ENCODE data around the gene KCNJ10. TPM values are rescaled to one million over a fixed set of nuclear protein-coding genes. Genes with fewer than 3 reads are reported as not detected.

The KCNJ10 gene
- total RNA-seq, 2 experiments from 2014 or later, result 0.29 TPM; not detected in 1

DNA sequence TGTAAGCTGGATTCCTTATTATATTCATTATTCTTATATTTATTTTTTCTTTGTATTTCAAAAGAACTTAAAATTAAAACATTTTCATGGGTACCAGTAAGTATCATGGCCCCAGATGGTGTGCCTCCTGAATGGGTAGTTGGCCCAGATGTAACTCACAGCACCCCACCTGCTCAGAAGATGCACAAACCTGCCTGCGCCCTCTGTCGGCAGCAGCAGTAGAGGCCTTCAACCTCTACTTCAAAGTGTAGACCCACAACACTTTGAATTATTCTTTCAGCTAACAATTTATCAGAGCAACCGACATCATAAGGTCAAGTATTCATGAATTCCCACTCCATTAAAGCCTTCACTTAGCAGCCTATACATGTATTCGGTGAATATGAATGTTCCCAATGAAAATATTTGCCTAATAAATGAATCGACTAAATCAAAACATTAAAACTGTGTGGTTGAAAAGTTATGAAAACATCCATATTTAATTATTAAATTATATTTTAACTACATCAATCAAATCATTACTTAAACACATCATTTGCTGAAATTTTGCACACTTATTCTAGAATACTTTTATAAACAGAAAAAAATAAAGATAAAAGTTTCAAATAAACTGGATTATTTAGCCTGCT lies 63.5 kb downstream of the KCNJ10 start:
- POLR2A ChIA-PET, result interaction anchor here (0.6 to 1.1 kb wide), 3 partner anchors 12 to 118 kb away, joined by 3 to 5 read pairs (median 3); no protein-coding TSS in a partner anchor
- Histone ChIP-seq H3K4me1 (ENCODE audit: insufficient read depth, low read length, poor library complexity, severe bottlenecking) (no peaks in the 10 kb centered on the region), H3K9me2 (ENCODE audit: insufficient read depth, low read length) (no peaks in the 10 kb centered on the region), H4K20me1 (ENCODE audit: insufficient read depth, low read length) (no peaks in the 10 kb centered on the region), H3K36me3 (ENCODE audit: insufficient read depth, low read length) (no peaks in the 10 kb centered on the region), H3K4me2 (ENCODE audit: low read length) (no peak overlapping the region), H3K9me3 (ENCODE audit: low read length) (no peaks in the 10 kb centered on the region), H2AFZ (ENCODE audit: low read length) (no peak overlapping the region), H3K79me2 (ENCODE audit: insufficient read depth, low read depth, low read length) (no peaks in the 10 kb centered on the region), H3K4me3 (ENCODE audit: low read depth, low read length, poor library complexity, severe bottlenecking) (no peak overlapping the region), H3K27ac (ENCODE audit: low read depth, low read length, poor library complexity, severe bottlenecking) (no peak overlapping the region)
- CTCF ChIA-PET (ENCODE audit: unreplicated experiment), result interaction anchor here (1.0 to 1.5 kb wide), 2 partner anchors 62 to 114 kb away, joined by 3 to 11 read pairs; no protein-coding TSS in a partner anchor
- TF ChIP-seq EZH2phosphoT487 (IDR thresholded peaks at IDR 0.05; ENCODE audit: borderline replicate concordance, low read depth, low read length), result no peak
- TF ChIP-seq, protein P1, sequence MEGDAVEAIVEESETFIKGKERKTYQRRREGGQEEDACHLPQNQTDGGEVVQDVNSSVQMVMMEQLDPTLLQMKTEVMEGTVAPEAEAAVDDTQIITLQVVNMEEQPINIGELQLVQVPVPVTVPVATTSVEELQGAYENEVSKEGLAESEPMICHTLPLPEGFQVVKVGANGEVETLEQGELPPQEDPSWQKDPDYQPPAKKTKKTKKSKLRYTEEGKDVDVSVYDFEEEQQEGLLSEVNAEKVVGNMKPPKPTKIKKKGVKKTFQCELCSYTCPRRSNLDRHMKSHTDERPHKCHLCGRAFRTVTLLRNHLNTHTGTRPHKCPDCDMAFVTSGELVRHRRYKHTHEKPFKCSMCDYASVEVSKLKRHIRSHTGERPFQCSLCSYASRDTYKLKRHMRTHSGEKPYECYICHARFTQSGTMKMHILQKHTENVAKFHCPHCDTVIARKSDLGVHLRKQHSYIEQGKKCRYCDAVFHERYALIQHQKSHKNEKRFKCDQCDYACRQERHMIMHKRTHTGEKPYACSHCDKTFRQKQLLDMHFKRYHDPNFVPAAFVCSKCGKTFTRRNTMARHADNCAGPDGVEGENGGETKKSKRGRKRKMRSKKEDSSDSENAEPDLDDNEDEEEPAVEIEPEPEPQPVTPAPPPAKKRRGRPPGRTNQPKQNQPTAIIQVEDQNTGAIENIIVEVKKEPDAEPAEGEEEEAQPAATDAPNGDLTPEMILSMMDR (conservative IDR thresholded peaks at IDR 0.05; ENCODE audit: low read length), result peak; percentile 97
- peak; percentile 80 for DNase-seq (ENCODE audit: low spot score)
- intact Hi-C loops (cut with micrococcal nuclease; ENCODE audit: unreplicated experiment), result loop anchor here (1.0 to 2.0 kb wide), 2 partner anchors 116 to 226 kb away; partner anchors contain the start of gene DUSP23
- BruUV-seq (replicated peaks), result no TSS peak

DNA sequence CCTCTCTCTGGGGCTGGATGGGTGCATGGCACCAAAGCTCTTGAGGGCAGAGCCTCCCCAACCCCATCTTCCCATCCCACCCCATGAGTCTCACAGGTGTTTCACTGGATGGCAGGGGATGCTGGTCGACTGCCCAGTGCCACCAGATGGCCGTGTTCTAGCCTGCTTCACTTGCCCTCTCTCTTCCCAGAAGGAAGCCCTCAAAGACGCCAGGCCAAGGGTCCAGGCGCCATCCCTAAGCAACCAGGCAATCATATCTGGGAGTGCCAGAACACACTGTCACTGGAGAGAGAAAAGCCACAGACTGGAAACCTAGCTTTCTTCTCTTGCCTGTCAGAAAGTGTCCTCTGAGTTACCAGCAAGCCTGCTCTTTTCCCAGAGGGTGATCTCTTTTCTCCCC lies 64.9 kb downstream of the KCNJ10 start:
- Histone ChIP-seq H3K9me2 (ENCODE audit: insufficient read depth, low read length) (no peaks in the 10 kb centered on the region), H3K4me2 (ENCODE audit: low read length) (no peak overlapping the region), H3K4me3 (ENCODE audit: low read depth, low read length, poor library complexity, severe bottlenecking) (no peak overlapping the region), H3K36me3 (ENCODE audit: insufficient read depth, low read length) (no peaks in the 10 kb centered on the region), H4K20me1 (ENCODE audit: insufficient read depth, low read length) (no peaks in the 10 kb centered on the region), H2AFZ (ENCODE audit: low read length) (no peak overlapping the region), H3K79me2 (ENCODE audit: insufficient read depth, low read depth, low read length) (no peaks in the 10 kb centered on the region), H3K27ac (ENCODE audit: low read depth, low read length, poor library complexity, severe bottlenecking) (no peak overlapping the region), H3K4me1 (ENCODE audit: insufficient read depth, low read length, poor library complexity, severe bottlenecking) (no peaks in the 10 kb centered on the region), H3K9me3 (ENCODE audit: low read length) (no peaks in the 10 kb centered on the region)
- intact Hi-C loops (cut with micrococcal nuclease; ENCODE audit: unreplicated experiment), result no loop called here
- DNase-seq (ENCODE audit: low spot score), result no peak
- POLR2A ChIA-PET, result no interaction called here
- CTCF ChIA-PET (ENCODE audit: unreplicated experiment), result interaction anchor here (0.6 kb wide), 1 partner anchor 72 kb away, joined by 3 read pairs; no protein-coding TSS in a partner anchor
- TF ChIP-seq EZH2phosphoT487 (IDR thresholded peaks at IDR 0.05; ENCODE audit: borderline replicate concordance, low read depth, low read length), result no peak
- TF ChIP-seq, protein P1 (conservative IDR thresholded peaks at IDR 0.05; ENCODE audit: low read length), result no peak
- BruUV-seq (replicated peaks), result no TSS peak

DNA sequence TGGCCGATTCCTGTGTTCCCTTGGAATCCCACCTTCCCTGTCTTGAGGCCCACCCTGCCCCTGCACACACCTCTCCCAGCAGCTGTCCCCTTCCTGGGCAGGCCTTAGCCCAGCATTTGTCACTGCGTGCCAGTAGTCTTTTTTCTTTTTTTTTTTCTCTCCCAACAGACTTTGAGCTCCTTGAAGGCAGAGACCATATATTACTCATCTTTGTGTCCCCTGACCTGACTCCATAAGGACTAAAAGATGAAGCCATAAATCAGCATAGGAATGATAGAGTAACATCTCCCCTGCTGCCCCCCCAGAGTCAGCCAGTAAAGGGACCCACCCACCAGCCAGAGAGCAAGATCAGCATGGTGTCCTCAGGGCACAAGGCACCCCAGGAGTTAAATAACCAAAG lies 65.5 kb downstream of the KCNJ10 start:
- no peaks in the 10 kb centered on the region for H3K9me2 ChIP-seq (ENCODE audit: insufficient read depth, low read length)
- H3K4me3 ChIP-seq (ENCODE audit: low read depth, low read length, poor library complexity, severe bottlenecking), result no peak overlapping the region
- DNase-seq (ENCODE audit: low spot score), result no peak
- ChIA-PET CTCF (ENCODE audit: unreplicated experiment) (interaction anchor here (0.6 to 0.9 kb wide), 2 partner anchors 72 to 115 kb away, joined by 3 read pairs; no protein-coding TSS in a partner anchor), POLR2A (no interaction called here)
- no peak overlapping the region for H3K27ac ChIP-seq (ENCODE audit: low read depth, low read length, poor library complexity, severe bottlenecking)
- no peaks in the 10 kb centered on the region for H3K4me1 ChIP-seq (ENCODE audit: insufficient read depth, low read length, poor library complexity, severe bottlenecking)
- intact Hi-C loops (cut with micrococcal nuclease; ENCODE audit: unreplicated experiment), result no loop called here
- H3K79me2 ChIP-seq (ENCODE audit: insufficient read depth, low read depth, low read length), result no peaks in the 10 kb centered on the region
- H3K4me2 ChIP-seq (ENCODE audit: low read length), result no peak overlapping the region
- no peaks in the 10 kb centered on the region for H3K9me3 ChIP-seq (ENCODE audit: low read length)
- H2AFZ ChIP-seq (ENCODE audit: low read length), result no peak overlapping the region
- no peaks in the 10 kb centered on the region for H3K36me3 ChIP-seq (ENCODE audit: insufficient read depth, low read length)
- BruUV-seq (replicated peaks), result no TSS peak
- TF ChIP-seq EZH2phosphoT487 (IDR thresholded peaks at IDR 0.05; ENCODE audit: borderline replicate concordance, low read depth, low read length), result no peak
- TF ChIP-seq, protein P1 (conservative IDR thresholded peaks at IDR 0.05; ENCODE audit: low read length), result no peak
- no peaks in the 10 kb centered on the region for H4K20me1 ChIP-seq (ENCODE audit: insufficient read depth, low read length)
